ENCODE results near the gene ITGA8. TPM values are rescaled to one million over a fixed set of nuclear protein-coding genes. Genes with fewer than 3 reads are reported as not detected.
A peak's percentile ranks its signal among the peaks of the same experiment; 100 is the strongest.

ITGA8 gene
- total RNA-seq (2016; rRNA removed; fragmentation: Illumina TruSeq; extraction: Trizol) (not detected in 2 replicates), polyA plus RNA-seq (2011; rRNA removed) (not detected in 2 replicates), polyA minus RNA-seq (2011; rRNA and poly(A)+ RNA removed; ENCODE audit: low replicate concordance) (not detected in 2 replicates), Bru-seq, nascent RNA (percentile 1 among the genes with signal in this experiment), BruChase-seq, experiment 1, labeled RNA remaining after a 6-hour chase (percentile 6 among the genes with signal in this experiment), BruChase-seq, experiment 2, labeled RNA remaining after a 2-hour chase (percentile 7 among the genes with signal in this experiment)
- not detected in 2 replicates for total RNA-seq (2016; cell fraction: cytosol; rRNA removed; fragmentation: Illumina TruSeq; extraction: Trizol; ENCODE audit: low read depth)
- not detected in 2 replicates for total RNA-seq (2016; cell fraction: insoluble cytoplasmic fraction; rRNA removed; fragmentation: Illumina TruSeq; extraction: Trizol)
- total RNA-seq (2016; cell fraction: membrane; rRNA removed; fragmentation: Illumina TruSeq; extraction: Trizol), result not detected in 2 replicates
- not detected in 2 replicates for total RNA-seq (2016; cell fraction: nucleus; rRNA removed; fragmentation: Illumina TruSeq; extraction: Trizol)
- polyA plus RNA-seq (2011; cell fraction: cytosol; rRNA removed), result not detected in 2 replicates
- not detected in 2 replicates for polyA plus RNA-seq (2011; cell fraction: nucleus; rRNA removed)
- polyA plus RNA-seq (2012), result not detected in 2 replicates
- not detected in 2 replicates for polyA plus RNA-seq (2016; cell fraction: cytosol; fragmentation: Illumina TruSeq; extraction: Trizol; ENCODE audit: low read depth)
- polyA plus RNA-seq (2016; cell fraction: insoluble cytoplasmic fraction; fragmentation: Illumina TruSeq; extraction: Trizol; ENCODE audit: low read depth), result not detected in 2 replicates
- not detected in 2 replicates for polyA plus RNA-seq (2016; cell fraction: membrane; fragmentation: Illumina TruSeq; extraction: Trizol; ENCODE audit: low read depth)
- polyA plus RNA-seq (2016; cell fraction: nucleus; fragmentation: Illumina TruSeq; extraction: Trizol; ENCODE audit: insufficient read depth, low read depth), result not detected in 2 replicates
- polyA minus RNA-seq (2011; cell fraction: cytosol; rRNA and poly(A)+ RNA removed), result not detected in 2 replicates
- under 0.01 TPM in 1 of 2 replicates, not detected in the other for polyA minus RNA-seq (2011; cell fraction: nucleus; rRNA and poly(A)+ RNA removed)
- long read RNA-seq, experiment 1, result 0 reads
- long read RNA-seq, experiment 2, result 0 reads

DNA sequence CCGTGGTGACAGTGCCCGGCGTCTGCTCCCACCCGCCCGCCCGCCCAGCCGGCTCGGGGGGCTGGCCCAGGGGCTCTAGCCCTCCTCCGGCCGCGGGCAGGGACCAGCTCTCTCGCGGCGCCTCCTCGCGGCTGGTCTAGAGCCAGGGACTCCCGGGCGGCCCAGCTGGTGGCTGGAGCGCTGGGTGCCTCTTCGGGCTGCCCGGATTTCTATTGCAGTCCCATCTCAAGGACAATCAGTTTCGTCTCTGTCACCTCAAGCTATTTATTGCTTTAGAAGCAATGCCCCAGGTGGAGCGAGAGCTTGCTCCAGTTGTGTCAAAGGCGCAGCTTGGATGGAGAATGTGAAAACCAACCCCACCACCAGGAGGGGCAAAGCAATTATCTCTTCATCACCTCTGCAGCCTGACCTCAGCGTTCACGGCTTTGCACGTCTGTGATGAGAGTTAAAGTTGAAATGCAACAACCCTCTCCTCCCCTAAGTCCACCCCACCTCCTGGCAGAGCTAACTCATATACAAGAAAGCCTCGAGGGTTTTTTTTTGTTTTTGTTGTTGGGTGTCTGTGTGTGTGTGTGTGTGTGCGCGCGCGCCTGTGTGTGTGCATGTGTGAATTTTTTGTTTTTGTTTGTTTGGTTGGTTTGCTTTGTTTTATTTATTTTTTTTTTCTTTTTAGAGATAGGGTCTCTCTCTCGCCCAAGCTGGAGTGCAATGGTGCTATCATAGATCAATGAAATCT lies at the start of gene ITGA8:
ITGA8 (minus strand) TSS at position 24 of the 736 bp plus-strand sequence. CDS start 151 bp downstream, outside the sequence.
- no peaks in the 10 kb centered on the region for H3K9me3 ChIP-seq (ENCODE audit: low read length)
- 53% methylated on average over 9 of the region's 33 CpGs for WGBS (ENCODE audit: low lambda C conversion rate)
- H3K9ac ChIP-seq (ENCODE audit: insufficient read depth, low read depth, low read length), result no peak within 1 kb of the TSS
- H3K79me2 ChIP-seq (ENCODE audit: insufficient read depth, low read length), result no peaks in the 10 kb centered on the region
- H3K4me3 ChIP-seq (replicated peaks in 1 of 3; ENCODE audit: insufficient read depth in 1 of 3, low read depth in 2 of 3, low read length in 3 of 3), result no peak within 1 kb of the TSS
- ATAC-seq, result peak; percentile 78
- peaks cover 2 to 46% of the 10 kb centered on the region in 2 experiments; a peak in 3 of 5 replicates for H3K27me3 ChIP-seq (ENCODE audit: control insufficient read depth in 1 of 2, insufficient read depth in 2 of 2, low read length in 2 of 2)
- no peak for DNase-seq (ENCODE audit: low spot score)
- no peak for TF ChIP-seq ZNF782 (CRISPR knock-in tag; IDR thresholded peaks at IDR 0.05; ENCODE audit: borderline replicate concordance)
- TF ChIP-seq, protein P1, sequence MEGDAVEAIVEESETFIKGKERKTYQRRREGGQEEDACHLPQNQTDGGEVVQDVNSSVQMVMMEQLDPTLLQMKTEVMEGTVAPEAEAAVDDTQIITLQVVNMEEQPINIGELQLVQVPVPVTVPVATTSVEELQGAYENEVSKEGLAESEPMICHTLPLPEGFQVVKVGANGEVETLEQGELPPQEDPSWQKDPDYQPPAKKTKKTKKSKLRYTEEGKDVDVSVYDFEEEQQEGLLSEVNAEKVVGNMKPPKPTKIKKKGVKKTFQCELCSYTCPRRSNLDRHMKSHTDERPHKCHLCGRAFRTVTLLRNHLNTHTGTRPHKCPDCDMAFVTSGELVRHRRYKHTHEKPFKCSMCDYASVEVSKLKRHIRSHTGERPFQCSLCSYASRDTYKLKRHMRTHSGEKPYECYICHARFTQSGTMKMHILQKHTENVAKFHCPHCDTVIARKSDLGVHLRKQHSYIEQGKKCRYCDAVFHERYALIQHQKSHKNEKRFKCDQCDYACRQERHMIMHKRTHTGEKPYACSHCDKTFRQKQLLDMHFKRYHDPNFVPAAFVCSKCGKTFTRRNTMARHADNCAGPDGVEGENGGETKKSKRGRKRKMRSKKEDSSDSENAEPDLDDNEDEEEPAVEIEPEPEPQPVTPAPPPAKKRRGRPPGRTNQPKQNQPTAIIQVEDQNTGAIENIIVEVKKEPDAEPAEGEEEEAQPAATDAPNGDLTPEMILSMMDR (CRISPR knock-in tag; IDR thresholded peaks at IDR 0.05), result 0 out of 2 replicates have a peak, but pooled peaks have one; percentile 28
- H3K4me2 ChIP-seq (ENCODE audit: low read depth, low read length), result no peak within 1 kb of the TSS; the same call in 1 of the 2 replicates
- intact Hi-C loops (cut with micrococcal nuclease; ENCODE audit: unreplicated experiment) (no loop called here), in situ Hi-C loops (cut with HindIII; ENCODE audit: extremely low pct_ligation_motif_present, low pct_unique_long_range_greater_than_20kb) (no loop called here)
- H2AFZ ChIP-seq (ENCODE audit: low read length), result no peak within 1 kb of the TSS
- H4K20me1 ChIP-seq (ENCODE audit: insufficient read depth, low read length), result no peaks in the 10 kb centered on the region
- POLR2A ChIA-PET, result no interaction called here
- H3K4me1 ChIP-seq (ENCODE audit: insufficient read depth, low read length), result no peaks in the 10 kb centered on the region
- no peak within 1 kb of the TSS for H3K27ac ChIP-seq (ENCODE audit: extremely low read length, insufficient read depth, low read length)
- no peak for FAIRE-seq
- H3K36me3 ChIP-seq (replicated peaks in 1 of 2; ENCODE audit: control insufficient read depth in 1 of 2, insufficient read depth in 2 of 2, low read length in 2 of 2), result no peaks in the 10 kb centered on the region
- CTCF ChIA-PET (ENCODE audit: low intra/inter-chr PET ratio, low total read pairs), result no interaction called here
- BruUV-seq (replicated peaks), result no TSS peak

All from HepG2 (cell line).